NCI-H146 treated with DMSO at 0.1 percent for 48 hours (cell line): ENCODE results near the gene TOR1AIP2.
A peak's percentile ranks its signal among the peaks of the same experiment; 100 is the strongest.
"Not testable (repeated sequence)": the region's sequence is repeated elsewhere in the genome, so short reads cannot be mapped to it uniquely, and the experiment has no call there.

ENCODE experiments used
- DNase-seq: peaks from one replicate; lab custom pipeline; 2025; ENCODE audit not compliant: unreplicated experiment; lab: John Stamatoyannopoulos, UW

The TOR1AIP2 gene

GRCh38 chr1:179876300-179876715 lies 1.3 kb downstream of the TOR1AIP2 start:
- no peak for DNase-seq

GRCh38 chr1:179875596-179876299 lies 1.9 kb downstream of the TOR1AIP2 start:
- DNase-seq, result no peak

GRCh38 chr1:179873438-179873851 lies 4.2 kb downstream of the TOR1AIP2 start:
- no peak for DNase-seq

- no peak for DNase-seq
Measured at GRCh38 chr1:179872558-179872957, 5.0 kb downstream of the TOR1AIP2 start.

- no peak for DNase-seq
Measured at GRCh38 chr1:179871940-179872339, 5.7 kb downstream of the TOR1AIP2 start.

- DNase-seq, result no peak
Measured at GRCh38 chr1:179870870-179871269, 6.7 kb downstream of the TOR1AIP2 start.

- peak; percentile 18 for DNase-seq
Measured at GRCh38 chr1:179867493-179868330, 9.9 kb downstream of the TOR1AIP2 start.

GRCh38 chr1:179866616-179867015 lies 11.0 kb downstream of the TOR1AIP2 start:
- no peak for DNase-seq

- no peak for DNase-seq
Measured at GRCh38 chr1:179865377-179865776, 12.2 kb downstream of the TOR1AIP2 start.

- no peak for DNase-seq
Measured at GRCh38 chr1:179860652-179861051, 17.0 kb downstream of the TOR1AIP2 start.

- no peak for DNase-seq
Measured at GRCh38 chr1:179857009-179857408, 20.6 kb downstream of the TOR1AIP2 start.

- DNase-seq, result no peak
Measured at GRCh38 chr1:179856296-179856695, 21.3 kb downstream of the TOR1AIP2 start.

- not testable (repeated sequence) for DNase-seq
Measured at GRCh38 chr1:179855831-179856230, 21.8 kb downstream of the TOR1AIP2 start.

GRCh38 chr1:179853102-179853501 lies 24.5 kb downstream of the TOR1AIP2 start:
- DNase-seq, result no peak

- DNase-seq, result no peak
Measured at GRCh38 chr1:179848233-179848632, 29.4 kb downstream of the TOR1AIP2 start.

- no peak for DNase-seq
Measured at GRCh38 chr1:179840107-179840506, 37.5 kb downstream of the TOR1AIP2 start.

- DNase-seq, result not testable (repeated sequence)
Measured at GRCh38 chr1:179836686-179837445, 40.7 kb downstream of the TOR1AIP2 start.

GRCh38 chr1:179831852-179832699 lies 45.5 kb downstream of the TOR1AIP2 start:
- peak; percentile 51 for DNase-seq

GRCh38 chr1:179831225-179831624 lies 46.4 kb downstream of the TOR1AIP2 start:
- DNase-seq, result peak; percentile 72

GRCh38 chr1:179828554-179829110 lies 49.0 kb downstream of the TOR1AIP2 start:
- no peak for DNase-seq
